ENCODE measurements around the gene RPS15A.
"Not testable (repeated sequence)": the region's sequence is repeated elsewhere in the genome, so short reads cannot be mapped to it uniquely, and the experiment has no call there.

Gene RPS15A

GRCh38 chr16:18740027-18740426, 50.1 kb downstream of the RPS15A start:
- not testable (repeated sequence) for DNase-seq

- not testable (repeated sequence) for DNase-seq
Observed at GRCh38 chr16:18738768-18739167, 51.4 kb downstream of the RPS15A start.

DNA sequence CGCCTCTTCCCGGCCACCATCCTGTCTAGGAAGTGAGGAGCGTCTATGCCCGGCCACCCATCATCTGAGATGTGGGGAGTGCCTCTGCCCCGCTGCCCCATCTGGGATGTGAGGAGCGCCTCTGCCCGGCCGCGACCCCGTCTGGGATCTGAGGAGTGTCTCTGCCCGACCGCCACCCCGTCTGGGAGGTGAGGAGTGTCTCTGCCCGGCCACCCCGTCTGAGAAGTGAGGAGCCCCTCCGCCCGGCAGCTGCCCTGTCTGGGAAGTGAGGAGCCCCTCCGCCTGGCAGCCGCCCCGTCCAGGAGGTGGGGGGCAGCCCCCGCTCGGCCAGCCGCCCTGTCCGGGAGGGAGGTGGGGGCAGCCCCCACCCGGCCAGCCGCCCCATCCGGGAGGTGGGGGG, 55.9 kb downstream of the RPS15A start:
- not testable (repeated sequence) for DNase-seq
